Measurements from ENCODE around the gene NFIA. TPM values are rescaled to one million over a fixed set of nuclear protein-coding genes. Genes with fewer than 3 reads are reported as not detected.

Gene NFIA
- total RNA-seq, 1 experiment from 2014 or later = 23.9 TPM

- H3K4me3 ChIP-seq = no peak overlapping the region
- no peaks in the 10 kb centered on the region for H3K9me3 ChIP-seq (replicated peaks)
- DNase-seq = no peak
- H3K27ac ChIP-seq = no peak overlapping the region
- peaks cover 16% of the 10 kb centered on the region for H3K36me3 ChIP-seq
- H3K4me1 ChIP-seq = no peaks in the 10 kb centered on the region
- no peaks in the 10 kb centered on the region for H3K27me3 ChIP-seq
These were observed 3.0 kb downstream of the NFIA start for GRCh38 chr1:61085206-61085982.

- Histone ChIP-seq H3K4me3 (no peak overlapping the region), H3K36me3 (peaks cover 16% of the 10 kb centered on the region), H3K27me3 (no peaks in the 10 kb centered on the region), H3K9me3 (replicated peaks) (no peaks in the 10 kb centered on the region), H3K4me1 (no peaks in the 10 kb centered on the region), H3K27ac (no peak overlapping the region)
- no peak for DNase-seq
These were observed 3.8 kb downstream of the NFIA start for GRCh38 chr1:61085983-61086644.

GRCh38 chr1:61087571-61087970, 5.2 kb downstream of the NFIA start:
- no peaks in the 10 kb centered on the region for H3K27me3 ChIP-seq
- no peak overlapping the region for H3K4me3 ChIP-seq
- DNase-seq = no peak
- peaks cover 16% of the 10 kb centered on the region for H3K36me3 ChIP-seq
- no peaks in the 10 kb centered on the region for H3K9me3 ChIP-seq (replicated peaks)
- H3K4me1 ChIP-seq = no peaks in the 10 kb centered on the region
- H3K27ac ChIP-seq = no peak overlapping the region

GRCh38 chr1:61088163-61088974, 6.0 kb downstream of the NFIA start:
- DNase-seq = no peak
- no peak overlapping the region for H3K4me3 ChIP-seq
- H3K27me3 ChIP-seq = no peaks in the 10 kb centered on the region
- peaks cover 16% of the 10 kb centered on the region for H3K36me3 ChIP-seq
- no peaks in the 10 kb centered on the region for H3K9me3 ChIP-seq (replicated peaks)
- no peak overlapping the region for H3K27ac ChIP-seq
- no peaks in the 10 kb centered on the region for H3K4me1 ChIP-seq

- H3K4me3 ChIP-seq = no peak overlapping the region
- H3K9me3 ChIP-seq (replicated peaks) = no peaks in the 10 kb centered on the region
- DNase-seq = no peak
- H3K27me3 ChIP-seq = no peaks in the 10 kb centered on the region
- no peaks in the 10 kb centered on the region for H3K4me1 ChIP-seq
- H3K27ac ChIP-seq = no peak overlapping the region
- H3K36me3 ChIP-seq = peaks cover 16% of the 10 kb centered on the region
These were observed 7.0 kb downstream of the NFIA start for GRCh38 chr1:61089338-61089737.

GRCh38 chr1:61089741-61090140, 7.4 kb downstream of the NFIA start:
- peaks cover 16% of the 10 kb centered on the region for H3K36me3 ChIP-seq
- no peaks in the 10 kb centered on the region for H3K9me3 ChIP-seq (replicated peaks)
- no peaks in the 10 kb centered on the region for H3K4me1 ChIP-seq
- no peak overlapping the region for H3K27ac ChIP-seq
- no peak overlapping the region for H3K4me3 ChIP-seq
- H3K27me3 ChIP-seq = no peaks in the 10 kb centered on the region
- no peak for DNase-seq

GRCh38 chr1:61090546-61091202, 8.3 kb downstream of the NFIA start:
- Histone ChIP-seq H3K27ac (no peak overlapping the region), H3K4me1 (no peaks in the 10 kb centered on the region), H3K4me3 (no peak overlapping the region), H3K27me3 (no peaks in the 10 kb centered on the region), H3K36me3 (peaks cover 16% of the 10 kb centered on the region), H3K9me3 (replicated peaks) (no peaks in the 10 kb centered on the region)
- DNase-seq = no peak

GRCh38 chr1:61091455-61091854, 9.1 kb downstream of the NFIA start:
- Histone ChIP-seq H3K27me3 (no peaks in the 10 kb centered on the region), H3K36me3 (peaks cover 16% of the 10 kb centered on the region), H3K27ac (no peak overlapping the region), H3K9me3 (replicated peaks) (no peaks in the 10 kb centered on the region), H3K4me3 (no peak overlapping the region), H3K4me1 (no peaks in the 10 kb centered on the region)
- no peak for DNase-seq

- Histone ChIP-seq H3K27ac (no peak overlapping the region), H3K4me1 (no peaks in the 10 kb centered on the region; the same call in 1 of the 2 replicates), H3K4me3 (no peak overlapping the region), H3K9me3 (replicated peaks) (no peaks in the 10 kb centered on the region), H3K27me3 (no peaks in the 10 kb centered on the region), H3K36me3 (peaks cover 16% of the 10 kb centered on the region)
- no peak for DNase-seq
These were observed 10.3 kb downstream of the NFIA start for GRCh38 chr1:61092642-61093041.

GRCh38 chr1:61093525-61094137, 11.3 kb downstream of the NFIA start:
- Histone ChIP-seq H3K4me1 (no peaks in the 10 kb centered on the region; the same call in 1 of the 2 replicates), H3K27me3 (no peaks in the 10 kb centered on the region), H3K9me3 (replicated peaks) (no peaks in the 10 kb centered on the region), H3K36me3 (peaks cover 7% of the 10 kb centered on the region), H3K27ac (no peak overlapping the region), H3K4me3 (no peak overlapping the region)
- peak in 1 of 2 experiments; percentile 43 for DNase-seq

- Histone ChIP-seq H3K27me3 (no peaks in the 10 kb centered on the region), H3K4me1 (no peaks in the 10 kb centered on the region; the same call in 1 of the 2 replicates), H3K4me3 (no peak overlapping the region), H3K27ac (no peak overlapping the region), H3K36me3 (no peaks in the 10 kb centered on the region), H3K9me3 (replicated peaks) (no peaks in the 10 kb centered on the region)
- DNase-seq = no peak
These were observed 12.5 kb downstream of the NFIA start for GRCh38 chr1:61094677-61095469.

GRCh38 chr1:61095470-61095812, 13.1 kb downstream of the NFIA start:
- H3K27ac ChIP-seq = no peak overlapping the region

GRCh38 chr1:61097317-61097716, 15.0 kb downstream of the NFIA start:
- Histone ChIP-seq H3K36me3 (no peaks in the 10 kb centered on the region), H3K27me3 (no peaks in the 10 kb centered on the region), H3K9me3 (replicated peaks) (no peaks in the 10 kb centered on the region), H3K27ac (no peak overlapping the region), H3K4me1 (no peaks in the 10 kb centered on the region; the same call in 1 of the 2 replicates), H3K4me3 (no peak overlapping the region)
- no peak for DNase-seq

More at GRCh38 chr1:61095470-61095812, 13.1 kb downstream of the NFIA start:
- Histone ChIP-seq H3K4me3 (no peak overlapping the region), H3K36me3 (no peaks in the 10 kb centered on the region), H3K27me3 (no peaks in the 10 kb centered on the region), H3K9me3 (replicated peaks) (no peaks in the 10 kb centered on the region), H3K4me1 (no peaks in the 10 kb centered on the region; the same call in 1 of the 2 replicates)
- DNase-seq = no peak
